Retinal pigment epithelial cell (primary cell): ENCODE measurements around the gene PTBP3.
A peak's percentile ranks its signal among the peaks of the same experiment; 100 is the strongest.

Source experiments
- DNase-seq: peaks from one replicate; pipeline ENCODE4 v3.0.0-alpha.2; 2010; ENCODE audit warnings: low read depth
- H3K4me3 ChIP-seq: 2 replicates; pipeline ENCODE4 v1.5.1; 2011; ENCODE audit warnings: mild to moderate bottlenecking, low read length, control low read depth, moderate library complexity
- TF ChIP-seq, protein P1 (sequence below): conservative IDR thresholded peaks from 2 replicates; pipeline ENCODE4 v1.5.1; 2011; ENCODE audit warnings: low read depth, low read length, control low read depth, inconsistent platforms

Gene PTBP3

DNA sequence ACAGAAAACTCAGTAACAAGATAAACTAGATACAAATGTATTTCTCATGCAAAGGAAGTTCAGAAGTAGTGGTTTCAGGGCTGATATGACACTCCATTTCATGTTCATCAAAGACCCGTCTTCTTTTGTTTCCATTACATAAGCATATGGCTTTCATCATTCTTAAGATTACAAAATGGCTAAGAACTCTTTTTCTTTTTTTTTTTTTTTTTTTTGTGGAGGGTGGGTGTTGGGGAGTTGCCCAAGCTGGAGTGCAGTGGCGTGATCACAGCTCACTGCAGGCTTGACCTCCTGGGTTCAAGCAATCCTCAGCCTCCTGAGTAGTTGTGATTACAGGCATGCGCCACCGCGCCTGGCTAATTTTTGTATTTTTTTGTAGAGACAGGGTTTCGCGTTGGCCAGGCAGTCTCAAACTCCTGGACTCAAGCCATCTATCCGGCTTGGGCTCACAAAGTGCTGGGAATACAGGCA, 22.0 kb upstream of the PTBP3 start:
- TF ChIP-seq, protein P1, sequence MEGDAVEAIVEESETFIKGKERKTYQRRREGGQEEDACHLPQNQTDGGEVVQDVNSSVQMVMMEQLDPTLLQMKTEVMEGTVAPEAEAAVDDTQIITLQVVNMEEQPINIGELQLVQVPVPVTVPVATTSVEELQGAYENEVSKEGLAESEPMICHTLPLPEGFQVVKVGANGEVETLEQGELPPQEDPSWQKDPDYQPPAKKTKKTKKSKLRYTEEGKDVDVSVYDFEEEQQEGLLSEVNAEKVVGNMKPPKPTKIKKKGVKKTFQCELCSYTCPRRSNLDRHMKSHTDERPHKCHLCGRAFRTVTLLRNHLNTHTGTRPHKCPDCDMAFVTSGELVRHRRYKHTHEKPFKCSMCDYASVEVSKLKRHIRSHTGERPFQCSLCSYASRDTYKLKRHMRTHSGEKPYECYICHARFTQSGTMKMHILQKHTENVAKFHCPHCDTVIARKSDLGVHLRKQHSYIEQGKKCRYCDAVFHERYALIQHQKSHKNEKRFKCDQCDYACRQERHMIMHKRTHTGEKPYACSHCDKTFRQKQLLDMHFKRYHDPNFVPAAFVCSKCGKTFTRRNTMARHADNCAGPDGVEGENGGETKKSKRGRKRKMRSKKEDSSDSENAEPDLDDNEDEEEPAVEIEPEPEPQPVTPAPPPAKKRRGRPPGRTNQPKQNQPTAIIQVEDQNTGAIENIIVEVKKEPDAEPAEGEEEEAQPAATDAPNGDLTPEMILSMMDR: no peak
- no peak for DNase-seq
- H3K4me3 ChIP-seq: no peak overlapping the region

DNA sequence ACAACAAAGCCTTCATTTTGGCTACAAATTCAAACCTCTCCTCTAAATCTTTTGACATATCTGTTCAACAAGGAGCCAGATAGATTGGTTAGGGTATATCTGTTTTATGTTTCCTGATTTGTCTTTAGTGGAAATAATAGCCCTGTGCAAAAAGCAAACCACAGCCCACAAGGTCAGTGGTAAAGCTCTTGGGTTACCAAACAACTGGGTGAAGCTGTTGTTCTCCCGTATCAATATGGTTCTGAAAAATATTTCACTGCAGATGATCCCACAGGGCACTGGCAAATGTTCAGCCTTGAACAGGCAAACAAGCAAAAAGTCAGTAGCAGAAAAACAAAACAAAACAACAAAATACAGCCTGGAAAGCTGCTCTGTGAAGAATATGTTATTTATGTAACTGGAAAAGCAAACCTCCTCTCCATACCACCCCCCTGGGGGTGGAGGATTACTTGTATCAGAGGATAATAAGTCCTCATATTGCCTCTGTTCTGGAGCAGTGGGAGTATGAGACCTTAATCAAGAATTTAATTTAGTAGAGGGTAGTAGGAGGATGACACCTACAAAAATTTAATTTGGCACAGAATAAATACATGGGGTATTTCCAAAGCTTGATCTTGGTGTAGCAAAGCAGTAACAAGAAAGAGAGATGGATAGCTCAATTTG, 20.8 kb upstream of the PTBP3 start:
- TF ChIP-seq, protein P1: no peak
- no peak for DNase-seq
- no peak overlapping the region for H3K4me3 ChIP-seq

DNA sequence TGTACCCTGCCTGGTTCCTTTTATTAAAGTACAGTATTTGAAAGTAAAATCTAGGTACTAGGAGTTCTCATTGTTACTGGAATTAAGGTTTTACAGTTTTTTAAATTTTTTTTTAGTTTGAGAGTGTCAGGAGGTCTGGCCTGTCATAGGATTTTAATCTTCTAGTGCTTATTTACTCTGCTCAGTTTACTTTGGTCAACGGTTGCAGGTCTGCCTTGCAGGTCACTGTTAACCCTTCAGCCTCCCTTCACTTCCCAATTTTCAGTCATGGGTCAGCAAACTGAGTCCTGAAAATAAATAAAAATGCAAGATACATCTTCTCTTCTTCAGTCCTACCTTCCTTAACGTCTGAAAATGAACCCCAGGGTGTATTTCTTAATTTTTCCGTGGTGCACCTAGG, 18.8 kb upstream of the PTBP3 start:
- no peak overlapping the region for H3K4me3 ChIP-seq
- TF ChIP-seq, protein P1: no peak
- DNase-seq: no peak

DNA sequence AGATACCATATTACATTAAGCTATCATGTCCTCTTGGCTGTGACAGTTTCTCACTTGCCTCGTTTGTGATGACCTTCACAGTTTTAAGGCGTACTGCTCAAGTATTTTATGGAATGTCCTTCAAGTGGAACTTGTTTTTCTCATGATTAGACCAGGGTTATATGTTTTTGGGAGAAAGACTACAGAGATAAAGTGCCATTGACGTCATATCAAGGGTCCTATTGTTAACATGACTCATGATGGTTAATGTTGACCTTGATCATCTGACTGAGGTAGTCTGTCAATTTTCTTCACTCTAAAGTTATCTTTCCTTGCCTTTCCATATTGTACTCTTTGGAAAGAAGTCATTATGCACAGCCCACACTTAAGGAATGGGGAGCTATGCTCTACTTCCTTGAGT, 17.8 kb upstream of the PTBP3 start:
- TF ChIP-seq, protein P1: no peak
- H3K4me3 ChIP-seq: no peak overlapping the region
- DNase-seq: no peak

DNA sequence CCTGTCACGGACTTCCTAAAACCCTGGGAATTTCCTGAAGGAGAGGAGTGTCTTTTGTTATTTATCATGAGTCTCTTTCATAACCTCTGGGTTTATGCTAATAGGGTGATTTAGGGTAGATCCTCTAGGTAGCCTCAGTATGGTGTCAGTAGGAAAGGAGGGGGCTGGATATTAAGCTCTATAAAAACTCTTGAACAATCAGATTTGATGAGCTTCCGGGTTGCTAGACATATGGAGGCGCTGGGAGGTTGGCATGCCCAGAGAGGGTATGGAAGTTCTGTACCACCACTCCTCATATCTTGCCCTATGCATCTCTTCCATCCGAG, 15.6 kb upstream of the PTBP3 start:
- peak overlapping the region; percentile 66 for H3K4me3 ChIP-seq
- TF ChIP-seq, protein P1: no peak
- DNase-seq: no peak

DNA sequence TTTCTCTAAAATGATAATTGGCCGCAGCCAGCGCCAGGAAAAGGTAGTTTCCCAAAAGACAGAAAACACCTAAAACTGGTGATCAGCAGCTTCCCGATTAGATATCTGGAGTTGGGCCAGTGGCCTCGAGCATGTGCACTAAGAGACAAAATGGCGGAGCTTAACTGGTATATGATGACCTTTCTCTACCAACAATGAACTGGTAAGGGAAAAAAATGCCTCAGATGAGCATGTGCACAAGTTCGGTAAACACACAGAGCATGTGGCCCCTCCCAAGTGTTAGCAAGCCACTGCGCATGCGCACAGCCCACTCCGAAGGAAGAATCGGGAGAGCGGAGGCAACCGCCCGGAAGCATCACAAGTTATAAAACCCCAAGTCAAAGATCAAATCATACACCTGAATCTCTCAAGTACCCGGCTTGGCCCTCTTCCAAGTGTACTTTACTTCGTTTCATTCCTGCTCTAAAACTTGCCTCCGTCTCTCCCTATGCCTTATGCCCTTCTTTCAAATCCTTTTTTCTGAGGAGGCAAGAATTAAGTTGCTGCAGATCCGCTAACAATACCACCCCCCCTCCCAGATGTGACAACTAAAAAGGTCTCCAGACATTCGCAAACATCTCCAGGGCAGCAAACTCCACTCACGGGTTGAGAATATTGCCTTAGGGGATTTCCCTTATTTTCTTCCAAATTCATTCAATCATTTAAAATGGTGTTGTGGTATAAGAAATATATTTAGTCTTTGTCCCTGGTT, 15.0 kb upstream of the PTBP3 start:
- no peak for DNase-seq
- H3K4me3 ChIP-seq: peak overlapping the region; percentile 66
- TF ChIP-seq, protein P1: no peak

DNA sequence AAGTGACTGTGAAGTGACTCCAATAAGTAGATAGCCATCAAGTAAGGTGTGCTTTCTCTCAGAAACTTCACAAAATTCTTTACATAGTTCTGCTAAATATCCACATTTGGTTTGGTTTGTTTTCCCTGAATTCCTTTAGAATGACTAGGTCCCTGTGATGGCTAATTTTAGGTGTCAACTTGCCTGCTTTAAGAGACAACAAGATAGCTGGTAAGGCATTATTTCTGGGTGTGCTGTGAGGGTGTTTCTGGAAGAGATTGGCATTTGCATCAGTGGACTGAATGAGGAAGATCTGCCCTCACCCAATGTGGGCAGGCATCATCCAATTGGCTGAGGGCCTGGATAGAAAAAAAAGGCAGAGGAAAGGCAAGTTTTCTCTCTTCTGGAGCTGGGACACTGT, 8.3 kb upstream of the PTBP3 start:
- DNase-seq: no peak
- TF ChIP-seq, protein P1: no peak
- no peak overlapping the region for H3K4me3 ChIP-seq
